Inflammatory macrophage treated with lipopolysaccharide for 4 hours (primary cell): Measurements from ENCODE around the gene TTC16.

Experiments used
- DNase-seq: peaks from one replicate; pipeline ENCODE4 v3.0.0-alpha.2; 2020

The TTC16 gene

DNA sequence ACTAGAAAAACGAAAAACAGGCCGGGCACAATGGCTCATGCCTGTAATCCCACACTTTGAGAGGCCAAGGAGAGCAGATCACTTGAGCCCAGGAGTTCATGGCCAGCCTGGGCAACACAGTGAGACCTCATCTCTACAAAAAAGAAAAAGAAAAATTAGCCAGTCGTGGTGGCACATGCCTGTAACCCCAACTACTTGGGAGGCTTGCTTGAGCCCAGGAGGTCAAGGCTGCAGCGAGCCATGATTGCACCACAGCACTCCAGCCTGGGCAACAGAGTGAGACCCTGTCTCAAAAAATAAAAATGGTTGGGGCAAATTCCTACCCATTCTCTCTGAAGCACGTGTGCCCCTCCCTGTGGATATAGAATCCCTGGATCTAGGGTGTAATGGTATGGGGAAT, 17.5 kb upstream of the TTC16 start:
- DNase-seq: no peak

GRCh38 chr9:127698985-127699670, 16.8 kb upstream of the TTC16 start:
- peak; percentile 98 for DNase-seq

GRCh38 chr9:127700140-127700539, 15.7 kb upstream of the TTC16 start:
- no peak for DNase-seq

- no peak for DNase-seq
These were observed 15.2 kb upstream of the TTC16 start for GRCh38 chr9:127700594-127701255.

- no peak for DNase-seq
These were observed 12.5 kb upstream of the TTC16 start for GRCh38 chr9:127703289-127703946.

GRCh38 chr9:127705577-127706379, 10.1 kb upstream of the TTC16 start:
- DNase-seq: no peak

- DNase-seq: no peak
These were observed 9.0 kb upstream of the TTC16 start, which contains the start of gene CFAP157 for GRCh38 chr9:127706836-127707241. Gene CFAP157 (plus strand): TSS chr9:127706988. CDS start chr9:127707032, 44 bp downstream.

GRCh38 chr9:127707766-127708165, 8.1 kb upstream of the TTC16 start:
- DNase-seq: no peak

DNA sequence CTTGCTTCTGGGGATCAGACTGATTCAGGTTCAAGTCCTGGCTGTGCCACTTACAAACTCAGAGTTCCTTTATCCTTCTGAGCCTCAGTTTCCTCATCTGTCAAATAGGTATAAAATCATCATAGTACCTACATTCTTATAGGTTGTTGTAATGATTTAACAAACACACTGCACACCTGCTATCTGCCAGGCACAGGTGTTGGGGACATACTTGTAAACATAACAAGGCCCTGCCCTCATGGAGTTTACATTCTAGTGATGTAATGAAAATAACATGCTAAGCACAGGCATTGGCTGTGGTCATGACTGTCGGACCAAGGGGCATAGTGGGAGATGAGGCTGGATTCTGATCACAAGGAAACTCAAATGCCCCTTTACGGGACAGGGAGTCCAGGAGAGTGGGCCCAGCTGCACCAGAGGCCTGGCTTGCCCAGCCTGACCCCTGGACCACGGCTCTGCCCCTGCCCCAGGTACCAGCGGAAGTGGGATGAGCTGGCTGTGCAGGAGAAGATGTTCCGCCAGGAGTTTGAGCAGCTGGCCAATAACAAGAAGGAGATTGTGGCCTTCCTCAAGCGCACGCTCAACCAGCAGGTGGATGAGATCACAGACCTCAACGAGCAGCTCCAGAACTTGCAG, 6.8 kb upstream of the TTC16 start:
- DNase-seq: no peak

DNA sequence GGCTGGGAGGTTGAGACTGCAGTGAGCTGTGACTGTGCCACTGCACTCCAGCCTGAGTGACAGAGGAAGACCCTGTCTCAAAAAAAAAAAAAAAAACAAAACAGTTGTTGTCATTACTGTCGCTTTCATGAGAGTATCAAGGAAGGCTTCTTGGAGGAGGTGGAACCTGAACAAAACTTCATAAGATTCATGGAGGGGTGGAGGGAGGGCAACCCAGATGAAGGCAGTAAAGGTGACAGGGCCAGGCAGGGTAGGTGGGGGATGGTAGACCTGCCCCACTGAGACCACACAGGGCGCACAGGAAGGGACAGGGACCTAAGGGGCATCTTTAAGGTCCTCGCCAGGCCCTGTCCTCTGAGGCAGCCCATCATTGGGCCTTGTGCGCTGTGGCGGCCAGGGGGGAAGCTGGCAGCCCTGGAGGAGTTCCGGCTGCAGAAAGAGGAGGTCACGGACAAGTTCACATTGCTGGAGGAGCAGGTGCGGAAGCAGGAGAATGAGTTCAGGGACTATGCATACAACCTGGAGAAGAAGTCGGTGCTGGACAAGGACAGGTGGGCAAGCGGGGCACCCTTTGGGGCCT, 5.6 kb upstream of the TTC16 start:
- DNase-seq: no peak

DNA sequence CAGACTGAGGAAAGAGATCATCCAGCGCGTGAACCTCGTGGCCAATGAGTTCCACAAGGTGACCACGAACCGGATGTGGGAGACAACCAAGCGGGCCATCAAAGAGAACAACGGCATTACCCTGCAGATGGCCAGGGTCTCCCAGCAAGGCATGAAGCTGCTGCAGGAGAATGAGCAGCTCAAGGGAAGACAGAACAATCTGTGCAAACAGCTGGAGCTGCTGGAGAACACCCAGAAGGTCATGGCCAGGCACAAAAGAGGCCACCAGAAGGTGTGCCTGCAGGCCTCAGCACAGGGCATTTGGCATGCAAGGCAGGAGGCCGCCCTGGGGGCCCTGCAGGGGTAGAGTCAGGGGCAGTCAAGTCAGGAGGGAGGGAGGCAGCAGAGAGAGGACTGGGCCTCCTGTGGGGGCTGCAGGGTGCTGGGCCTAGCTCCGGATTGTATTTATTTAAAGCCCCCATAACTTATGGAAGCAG, 4.6 kb upstream of the TTC16 start:
- DNase-seq: no peak

GRCh38 chr9:127711831-127712274, 4.0 kb upstream of the TTC16 start:
- DNase-seq: no peak

- DNase-seq: no peak
These were observed 3.5 kb upstream of the TTC16 start for GRCh38 chr9:127712371-127712770.

DNA sequence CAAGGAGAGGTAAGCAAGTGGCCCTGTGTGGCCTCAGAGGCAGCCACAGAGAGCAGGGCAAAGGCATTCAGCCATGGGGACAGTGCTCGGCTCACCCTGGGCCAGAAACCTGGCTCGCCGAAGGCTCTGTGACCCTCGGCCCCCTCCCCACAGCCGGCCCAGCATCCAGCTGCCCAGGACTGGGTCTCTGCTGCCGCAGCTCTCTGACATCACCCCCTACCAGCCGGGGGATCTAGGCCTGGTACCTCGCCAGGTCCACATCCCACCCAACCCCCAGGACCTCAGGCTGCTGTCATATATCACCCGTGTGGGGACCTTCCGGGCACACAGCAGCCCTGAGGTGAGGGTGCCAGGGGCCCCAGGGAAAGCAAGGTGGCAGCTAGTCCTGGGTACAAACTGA, 3.0 kb upstream of the TTC16 start:
- no peak for DNase-seq

GRCh38 chr9:127714020-127714750, 1.7 kb upstream of the TTC16 start:
- DNase-seq: no peak

DNA sequence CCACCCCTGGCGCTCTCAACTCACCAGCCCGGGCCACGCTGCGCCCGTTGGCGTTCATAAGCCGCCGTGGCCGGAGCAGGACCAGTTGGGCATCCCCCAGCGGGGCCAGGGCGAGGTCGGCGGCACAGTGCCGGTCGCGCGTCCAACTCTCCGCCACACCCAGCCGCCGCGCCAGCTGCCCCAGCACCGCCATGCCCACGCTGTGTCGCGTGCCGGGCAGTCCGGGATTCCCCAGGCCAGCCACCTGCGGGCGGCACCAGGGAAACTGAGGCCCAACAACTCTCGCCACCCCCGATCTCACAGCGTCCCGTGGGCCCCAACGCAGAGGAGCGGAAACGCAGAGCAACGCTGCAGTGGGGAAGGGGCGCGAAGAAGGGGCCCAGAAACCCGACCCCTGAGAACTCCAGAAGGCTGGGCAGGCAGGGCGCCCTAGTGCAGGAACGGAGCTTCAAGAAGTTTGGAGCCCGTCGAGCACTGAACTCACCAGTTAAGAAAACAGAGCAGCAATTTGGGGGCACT, 869 bp upstream of the TTC16 start:
- peak; percentile 40 for DNase-seq

DNA sequence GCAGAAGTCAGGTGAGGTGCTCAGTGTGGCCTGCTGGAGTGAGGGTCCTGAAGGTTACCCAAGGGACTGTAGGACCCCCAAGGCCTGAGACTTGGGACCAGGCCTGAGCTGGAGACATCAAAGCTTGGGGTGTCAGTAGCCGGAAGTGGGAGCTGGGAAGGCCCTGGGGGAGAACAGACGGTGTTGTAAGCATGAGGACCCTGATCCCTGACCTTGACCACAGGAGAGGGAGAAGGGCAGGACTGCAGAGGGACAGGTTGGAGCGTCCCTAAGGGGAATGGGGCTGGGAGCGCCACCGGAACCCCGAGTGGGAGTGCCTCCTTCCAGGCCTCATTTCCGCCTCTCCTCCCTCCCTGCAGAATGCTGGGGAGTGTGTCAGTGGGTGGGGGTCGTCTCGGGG, 533 bp downstream of the TTC16 start:
- DNase-seq: no peak

GRCh38 chr9:127717766-127718165, 1.9 kb downstream of the TTC16 start:
- no peak for DNase-seq

- no peak for DNase-seq
These were observed 4.4 kb downstream of the TTC16 start for GRCh38 chr9:127720031-127720864.

DNA sequence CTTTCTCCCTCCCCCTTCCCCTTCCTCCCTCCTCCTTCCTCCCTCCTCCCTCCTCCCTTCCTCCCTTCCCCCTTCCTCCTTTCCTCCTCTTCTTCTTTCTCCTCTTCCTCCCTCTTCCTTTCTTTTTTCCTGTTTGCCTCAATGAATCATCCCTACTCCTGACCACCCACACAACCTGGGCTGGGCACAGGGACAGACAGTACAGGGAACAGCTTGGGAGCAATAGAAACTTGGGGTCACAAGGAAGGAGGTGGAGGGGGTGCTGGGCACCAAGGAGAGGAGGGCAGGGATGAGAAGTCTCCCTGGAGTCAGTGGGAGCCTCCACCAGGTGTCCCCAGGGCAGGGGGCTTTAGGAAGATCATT, 5.0 kb downstream of the TTC16 start:
- DNase-seq: no peak
